HL-60 (cell line): ENCODE results near the gene ARX.

Experiments
- CTCF ChIP-seq: IDR thresholded peaks from one replicate; pipeline ENCODE4 v1.5.1; 2011; ENCODE audit warnings: low read length, control low read depth, inconsistent platforms; ENCODE audit not compliant: insufficient read depth
- POLR2AphosphoS5 ChIP-seq: IDR thresholded peaks from 2 replicates; pipeline ENCODE4 v1.6.1; 2012; ENCODE audit warnings: low read depth
- REST ChIP-seq: IDR thresholded peaks from 2 replicates; pipeline ENCODE4 v1.6.1; 2012; ENCODE audit warnings: low read depth; ENCODE audit not compliant: insufficient replicate concordance
- SPI1 ChIP-seq: IDR thresholded peaks from 2 replicates; pipeline ENCODE4 v1.6.1; 2012; ENCODE audit warnings: low read depth, mild to moderate bottlenecking, borderline replicate concordance

GRCh38 chrX:24955372-24955930 lies 60.3 kb downstream of the ARX start:
- no peak for TF ChIP-seq CTCF
- TF ChIP-seq REST: no peak
- TF ChIP-seq SPI1: no peak
- TF ChIP-seq POLR2AphosphoS5: no peak
